HG03469 (cell line): Measurements from ENCODE around the gene ZNF385C.
"Not testable (repeated sequence)": the region's sequence is repeated elsewhere in the genome, so short reads cannot be mapped to it uniquely, and the experiment has no call there.

Experiments
- ATAC-seq: cut with Tn5 transposase; IDR thresholded peaks from one replicate; pipeline ENCODE4 v1.9.1; 2021; ENCODE audit warnings: mild to moderate bottlenecking, moderate library complexity, moderate number of reproducible peaks; ENCODE audit not compliant: unreplicated experiment

Gene ZNF385C

GRCh38 chr17:42023524-42024349 lies 74.5 kb downstream of the ZNF385C start:
- ATAC-seq, result no peak

- ATAC-seq, result not testable (repeated sequence)
Measured at GRCh38 chr17:42020845-42021244, 77.4 kb downstream of the ZNF385C start.

GRCh38 chr17:42019509-42020404 lies 78.5 kb downstream of the ZNF385C start, which contains the start of gene NKIRAS2:
Gene NKIRAS2, plus strand, starts transcription at chr17:42020090. Its CDS starts 1,488 bp downstream, at chr17:42021578.
- peak; percentile 35 for ATAC-seq

- no peak for ATAC-seq
Measured at GRCh38 chr17:42018988-42019387, 79.3 kb downstream of the ZNF385C start.

- ATAC-seq, result no peak
Measured at GRCh38 chr17:42018339-42018738, 79.9 kb downstream of the ZNF385C start.

- no peak for ATAC-seq
Measured at GRCh38 chr17:42017866-42018200, 80.4 kb downstream of the ZNF385C start.

GRCh38 chr17:42016941-42017865 lies 81.1 kb downstream of the ZNF385C start, which contains the start of gene DNAJC7:
Gene DNAJC7, minus strand, starts transcription at chr17:42017439. Its CDS starts 23 bp downstream, at chr17:42017416.
- peak; percentile 68 for ATAC-seq

GRCh38 chr17:42016411-42016831 lies 81.9 kb downstream of the ZNF385C start:
- ATAC-seq, result no peak

- not testable (repeated sequence) for ATAC-seq
Measured at GRCh38 chr17:42013740-42014139, 84.5 kb downstream of the ZNF385C start.

- ATAC-seq, result not testable (repeated sequence)
Measured at GRCh38 chr17:42012363-42012762, 85.9 kb downstream of the ZNF385C start.

GRCh38 chr17:42010898-42011516 lies 87.3 kb downstream of the ZNF385C start:
- ATAC-seq, result no peak

- ATAC-seq, result not testable (repeated sequence)
Measured at GRCh38 chr17:42010266-42010680, 88.0 kb downstream of the ZNF385C start.

- ATAC-seq, result no peak
Measured at GRCh38 chr17:42009170-42009569, 89.1 kb downstream of the ZNF385C start.

GRCh38 chr17:42005166-42005565 lies 93.1 kb downstream of the ZNF385C start:
- ATAC-seq, result no peak

- ATAC-seq, result no peak
Measured at GRCh38 chr17:42002792-42003301, 95.4 kb downstream of the ZNF385C start.

GRCh38 chr17:42002175-42002791 lies 96.0 kb downstream of the ZNF385C start:
- ATAC-seq, result no peak

- no peak for ATAC-seq
Measured at GRCh38 chr17:42001729-42002128, 96.5 kb downstream of the ZNF385C start.

- no peak for ATAC-seq
Measured at GRCh38 chr17:42000413-42001133, 97.7 kb downstream of the ZNF385C start.

- ATAC-seq, result no peak
Measured at GRCh38 chr17:41998497-41998896, 99.8 kb downstream of the ZNF385C start.
